GM19239 (cell line): ENCODE results near the gene ZNF471.

Experiments
- DNase-seq: peaks from one replicate; pipeline ENCODE4 v3.0.0; 2011; ENCODE audit warnings: low spot score; ENCODE audit not compliant: insufficient read length
- FAIRE-seq: peaks from 2 replicates; lab custom pipeline; 2011; peaks lifted over from hg19 to GRCh38; lab: Jason Lieb, UNC

The ZNF471 gene

GRCh38 chr19:56572589-56572988, 64.9 kb downstream of the ZNF471 start:
- DNase-seq (no peak), FAIRE-seq (no peak)

GRCh38 chr19:56573914-56574313, 66.3 kb downstream of the ZNF471 start:
- DNase-seq: no peak
- FAIRE-seq: no peak

DNA sequence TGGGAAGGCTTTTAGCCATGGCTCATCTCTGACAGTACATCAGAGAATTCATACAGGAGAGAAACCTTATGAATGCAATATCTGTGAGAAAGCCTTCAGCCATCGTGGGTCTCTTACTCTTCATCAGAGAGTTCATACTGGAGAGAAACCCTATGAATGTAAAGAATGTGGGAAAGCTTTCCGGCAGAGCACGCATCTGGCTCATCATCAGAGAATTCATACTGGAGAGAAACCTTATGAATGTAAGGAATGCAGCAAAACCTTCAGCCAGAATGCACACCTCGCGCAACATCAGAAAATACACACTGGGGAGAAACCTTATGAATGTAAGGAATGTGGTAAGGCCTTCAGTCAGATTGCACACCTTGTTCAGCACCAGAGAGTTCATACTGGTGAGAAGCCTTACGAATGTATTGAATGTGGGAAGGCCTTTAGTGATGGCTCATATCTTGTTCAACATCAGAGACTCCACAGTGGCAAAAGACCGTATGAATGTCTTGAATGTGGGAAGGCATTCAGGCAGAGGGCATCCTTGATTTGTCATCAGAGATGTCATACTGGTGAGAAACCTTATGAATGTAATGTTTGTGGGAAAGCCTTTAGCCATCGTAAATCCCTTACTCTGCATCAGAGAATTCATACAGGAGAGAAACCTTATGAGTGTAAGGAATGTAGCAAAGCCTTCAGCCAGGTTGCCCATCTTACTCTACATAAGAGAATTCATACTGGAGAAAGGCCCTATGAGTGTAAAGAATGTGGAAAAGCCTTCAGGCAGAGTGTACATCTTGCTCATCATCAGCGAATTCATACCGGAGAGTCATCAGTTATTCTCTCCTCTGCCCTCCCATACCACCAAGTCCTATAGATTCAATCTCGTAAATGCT, 70.3 kb downstream of the ZNF471 start:
- no peak for FAIRE-seq
- no peak for DNase-seq
